Muscle of back (tissue), 11 donors: ENCODE data around the gene GGTLC1. TPM values are rescaled to one million over a fixed set of nuclear protein-coding genes. Genes with fewer than 3 reads are reported as not detected.
"Not testable (repeated sequence)": the region's sequence is repeated elsewhere in the genome, so short reads cannot be mapped to it uniquely, and the experiment has no call there.

Source experiments
- DNase-seq, 3 donors: peaks; one replicate each; pipeline versions ENCODE4 v3.0.0 to v3.0.0-alpha.2; 2013
- polyA plus RNA-seq, 10 donors: library from polyadenylated mRNA; unstranded; fragments of 120-200 nt; gene quantifications; one replicate each; pipeline ENCODE4 v1.2.1, GENCODE V29; 2013; ENCODE audit not compliant: insufficient read length in 10 of 10

The GGTLC1 gene
- polyA plus RNA-seq, 10 donors = not detected

DNA sequence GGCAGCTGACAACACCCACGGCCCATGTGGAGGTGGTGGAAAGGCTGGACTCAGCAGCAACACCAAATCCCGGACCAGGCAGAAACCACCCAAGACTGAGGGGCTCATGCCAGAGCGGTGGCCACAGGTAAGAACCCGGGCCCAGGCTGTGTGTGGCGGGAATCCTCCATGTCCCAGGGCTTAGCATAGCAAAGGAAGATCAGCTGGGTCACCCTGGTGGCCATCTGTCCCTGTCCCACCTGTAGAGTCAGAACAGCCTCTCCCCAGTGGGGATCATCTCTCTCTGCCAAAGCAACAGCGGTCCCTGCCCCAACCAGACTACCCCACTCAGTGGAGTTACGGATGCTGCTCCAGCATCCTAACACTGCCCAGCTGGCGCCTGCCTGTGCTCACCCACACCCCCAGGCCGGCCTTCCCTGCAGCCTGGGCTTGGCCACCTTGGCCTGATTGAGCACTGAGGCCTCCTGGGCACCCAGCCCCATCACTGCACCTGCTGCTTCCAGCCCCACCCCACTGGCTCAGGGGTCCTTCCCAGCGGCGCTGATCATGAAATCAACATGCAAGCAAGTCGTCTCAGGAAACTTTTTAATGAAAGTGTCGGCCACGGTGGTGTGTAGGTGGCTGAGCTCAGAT lies 5.5 kb upstream of the GGTLC1 start:
- DNase-seq = not testable (repeated sequence)

DNA sequence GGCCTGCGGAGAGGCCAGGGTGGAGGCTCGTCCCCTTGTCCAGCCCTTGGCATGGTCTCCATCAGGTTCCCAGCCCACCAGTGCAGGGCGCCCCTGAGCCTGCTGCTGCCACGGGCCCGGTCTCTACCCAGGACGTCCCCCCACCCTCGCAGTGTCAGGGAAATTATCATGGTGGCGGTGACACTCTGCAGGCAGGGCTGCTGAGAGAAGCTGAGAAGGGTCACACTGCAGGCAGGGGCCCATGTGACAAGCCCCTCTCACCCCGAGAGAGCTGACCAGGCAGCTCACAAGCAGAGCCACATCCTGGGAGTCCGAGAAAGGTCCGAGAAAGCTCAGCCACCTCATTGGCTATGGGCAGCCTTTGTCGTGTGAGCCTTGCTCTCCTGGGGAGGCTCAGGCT lies 4.9 kb upstream of the GGTLC1 start:
- DNase-seq = not testable (repeated sequence)

DNA sequence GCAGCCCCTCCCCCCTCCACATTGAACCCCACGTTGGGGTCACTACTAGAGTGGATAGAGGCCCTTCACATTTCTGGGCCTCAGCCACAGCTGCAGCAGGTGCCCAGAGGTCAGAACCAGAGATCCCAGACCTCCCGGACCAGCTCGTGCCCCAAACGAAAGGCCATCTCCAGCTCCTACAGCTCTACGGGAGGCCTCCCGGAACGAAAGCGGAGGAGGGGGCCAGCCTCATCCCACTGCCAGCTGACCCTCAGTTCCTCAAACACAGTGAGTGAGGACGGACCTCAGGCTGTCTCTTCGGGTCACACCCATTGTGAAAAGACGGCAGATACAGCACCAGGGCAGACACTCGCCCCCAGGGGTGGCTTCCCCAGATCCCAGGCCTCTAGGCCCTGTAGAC lies 1.7 kb upstream of the GGTLC1 start:
- DNase-seq = not testable (repeated sequence)

DNA sequence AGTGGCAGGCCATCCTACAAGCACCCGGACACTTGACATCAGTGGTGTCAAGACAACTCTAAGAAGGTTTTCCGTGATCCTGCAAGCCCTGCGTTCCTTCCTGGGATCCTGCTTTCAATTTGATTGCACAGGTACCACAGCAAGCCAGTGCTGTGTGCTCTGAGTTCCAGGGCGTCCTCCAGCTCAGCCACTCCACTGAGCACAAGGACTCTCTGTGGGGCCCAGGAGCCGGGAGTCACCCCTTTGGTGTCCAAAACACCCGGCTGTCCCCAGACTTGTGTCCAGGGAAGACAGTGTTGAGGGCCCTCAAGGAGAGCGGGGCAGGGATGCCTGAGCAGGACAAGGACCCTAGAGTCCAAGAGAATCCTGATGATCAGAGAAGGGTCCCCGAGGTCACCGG lies 387 bp upstream of the GGTLC1 start:
- DNase-seq = not testable (repeated sequence)

DNA sequence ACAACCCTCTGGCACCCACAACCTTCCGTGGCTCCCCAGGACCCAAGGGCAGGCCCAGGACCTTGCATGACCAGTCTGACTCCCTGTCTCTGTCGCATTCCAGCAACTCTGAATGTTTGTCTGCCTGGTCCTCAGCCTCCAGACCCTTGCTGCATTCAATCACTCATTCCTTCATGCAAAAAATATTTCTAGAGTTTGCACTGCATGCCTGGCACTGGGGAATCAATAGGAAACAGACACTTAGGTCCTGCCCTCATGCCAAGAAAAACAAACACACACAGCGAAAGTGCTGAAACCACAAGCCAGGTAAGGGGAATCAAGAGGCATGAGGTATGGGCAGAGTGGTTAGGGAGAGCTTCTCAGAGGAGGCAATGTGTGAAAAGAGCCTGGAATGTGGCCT lies 1.9 kb downstream of the GGTLC1 start:
- DNase-seq = not testable (repeated sequence)

DNA sequence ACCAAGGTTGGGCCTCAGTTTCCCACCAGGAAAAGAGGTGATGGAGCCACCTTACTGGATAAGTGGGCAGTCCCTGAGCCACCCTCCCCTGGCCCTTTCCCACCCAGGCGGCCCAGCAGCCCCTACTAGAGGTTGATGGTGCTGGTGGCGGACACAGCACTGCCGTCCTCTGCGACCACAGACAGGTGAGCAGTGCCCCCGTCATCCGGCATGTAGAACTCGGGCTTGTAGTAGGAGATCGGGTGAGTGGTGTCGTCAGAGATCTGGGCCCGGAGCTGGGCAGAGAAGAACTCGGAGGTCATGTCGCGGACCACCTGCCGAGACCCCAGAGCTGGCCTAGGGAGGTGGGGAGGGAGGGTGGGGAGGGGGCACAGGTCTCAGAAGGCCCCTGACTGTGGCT lies 2.3 kb downstream of the GGTLC1 start:
- DNase-seq = not testable (repeated sequence)

DNA sequence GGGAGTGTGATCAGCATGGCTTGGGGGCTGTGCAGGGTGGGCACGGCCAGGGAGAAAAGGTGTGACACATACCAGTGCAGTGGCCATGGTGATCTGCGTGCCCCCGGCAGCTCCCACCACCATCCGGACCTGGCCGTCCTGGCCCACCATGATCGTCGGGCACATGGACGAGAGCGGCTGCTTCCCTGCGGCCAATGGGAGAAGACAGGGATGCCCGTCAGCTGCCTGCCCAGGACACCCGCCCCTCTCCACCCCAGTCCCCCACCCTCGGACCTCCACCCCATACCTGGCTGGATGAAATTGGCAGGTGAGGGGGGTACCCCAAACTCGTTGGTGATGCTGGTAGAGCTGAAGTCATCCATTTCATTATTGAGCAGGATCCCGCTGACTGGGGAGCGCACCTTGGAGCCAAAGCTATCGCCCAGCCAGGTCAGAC lies 2.8 kb downstream of the GGTLC1 start:
- DNase-seq = not testable (repeated sequence)

DNA sequence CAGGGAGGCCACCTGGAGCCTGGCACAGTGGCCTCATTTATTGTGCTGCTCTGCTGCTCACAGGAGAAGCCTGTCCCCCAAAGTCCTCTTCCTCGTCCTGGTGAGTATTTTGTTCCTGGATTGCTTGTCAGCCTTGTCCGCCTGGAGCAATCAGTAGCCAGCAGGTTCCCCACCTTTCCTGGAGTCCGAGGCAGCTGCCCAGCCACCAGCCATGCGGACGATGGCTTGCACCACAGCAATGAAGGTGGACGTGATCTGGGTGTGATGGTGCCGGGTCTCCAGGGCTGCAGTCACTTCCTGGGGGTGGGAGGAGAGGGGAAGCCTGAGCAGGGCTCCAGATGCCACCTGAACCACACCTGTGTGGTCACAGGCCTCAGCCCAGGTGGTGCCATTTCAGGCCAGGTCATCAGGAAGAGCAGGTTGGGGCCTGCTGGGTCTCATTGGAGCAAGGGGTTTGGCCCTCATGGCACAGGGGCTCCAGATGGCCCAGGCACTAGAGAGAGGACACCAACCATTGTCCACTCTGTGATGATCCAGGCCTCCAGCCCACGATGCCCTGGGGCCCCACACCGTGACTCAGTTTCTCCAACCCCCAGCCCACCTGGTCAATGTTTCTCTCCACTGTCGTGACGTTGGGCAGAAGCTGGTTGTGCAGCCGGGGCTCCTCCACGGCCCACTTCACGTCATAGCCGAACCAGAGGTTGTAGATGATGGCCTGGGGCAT lies 3.4 kb downstream of the GGTLC1 start:
- not testable (repeated sequence) for DNase-seq

DNA sequence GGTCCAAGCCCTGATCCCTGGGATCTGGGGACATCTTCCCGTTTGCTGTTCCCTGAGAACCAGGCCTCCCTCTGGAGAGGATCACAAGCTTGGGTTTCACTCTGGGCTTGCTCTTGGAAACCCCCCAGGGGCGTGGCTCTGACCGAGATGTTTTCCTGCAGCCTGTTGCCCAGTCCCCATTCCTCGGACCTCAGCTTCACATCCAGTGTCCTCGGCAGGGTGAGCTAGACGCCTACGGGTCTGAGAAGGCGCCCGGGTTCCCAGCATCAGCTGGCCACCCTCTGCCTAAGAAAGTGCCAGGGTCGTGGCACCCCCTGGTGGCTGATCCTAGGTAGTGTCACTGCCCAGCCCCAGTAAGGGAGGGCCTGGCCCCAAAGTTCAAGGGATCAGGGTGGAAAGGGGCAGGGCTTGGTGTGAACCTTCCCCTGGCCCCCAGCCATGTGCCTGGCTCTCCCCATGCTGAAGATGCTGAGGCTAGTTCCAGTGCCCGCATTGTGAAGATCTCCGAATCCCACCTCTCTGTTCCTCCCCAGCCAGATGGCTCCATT lies 4.0 kb downstream of the GGTLC1 start:
- DNase-seq = not testable (repeated sequence)

DNA sequence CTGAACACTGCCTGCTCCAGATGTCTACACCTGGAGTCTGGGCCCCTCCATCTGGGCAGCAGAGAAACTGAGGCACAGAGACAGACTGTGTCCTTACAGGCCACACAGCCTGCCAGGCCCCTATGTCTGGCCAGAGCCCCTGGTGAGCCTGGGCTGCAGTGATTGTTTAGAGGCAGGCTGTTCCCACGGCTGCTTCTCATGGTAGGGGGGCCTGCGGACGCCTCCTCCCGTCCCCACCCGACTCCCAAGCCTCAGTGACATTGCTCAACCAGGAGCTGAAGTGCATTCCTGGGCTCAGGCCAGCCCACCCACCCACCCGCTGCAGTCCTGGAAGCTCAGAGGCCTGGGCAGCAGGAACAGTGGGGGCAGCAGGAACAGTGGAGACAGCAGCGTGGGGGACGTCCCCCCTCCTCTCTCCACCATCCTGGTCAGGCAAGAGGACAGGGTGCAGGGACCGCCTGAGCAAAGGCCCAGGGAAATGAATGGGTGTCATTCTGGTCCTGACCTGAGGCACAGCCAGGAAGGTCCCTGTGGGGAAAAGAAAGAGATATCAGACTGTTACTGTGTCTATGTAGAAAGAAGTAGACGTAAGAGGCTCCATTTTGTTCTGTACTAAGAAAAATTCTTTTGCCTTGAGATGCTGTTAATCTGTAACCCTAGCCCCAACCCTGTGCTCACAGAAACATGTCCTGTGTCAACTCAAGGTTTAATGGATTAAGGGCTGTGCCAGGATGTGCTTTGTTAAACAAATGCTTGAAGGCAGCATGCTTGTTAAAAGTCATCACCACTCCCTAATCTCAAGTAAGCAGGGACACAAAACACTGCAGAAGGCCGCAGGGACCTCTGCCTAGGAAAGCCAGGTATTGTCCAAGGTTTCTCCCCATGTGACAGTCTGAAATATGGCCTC lies 6.2 kb downstream of the GGTLC1 start:
- not testable (repeated sequence) for DNase-seq

DNA sequence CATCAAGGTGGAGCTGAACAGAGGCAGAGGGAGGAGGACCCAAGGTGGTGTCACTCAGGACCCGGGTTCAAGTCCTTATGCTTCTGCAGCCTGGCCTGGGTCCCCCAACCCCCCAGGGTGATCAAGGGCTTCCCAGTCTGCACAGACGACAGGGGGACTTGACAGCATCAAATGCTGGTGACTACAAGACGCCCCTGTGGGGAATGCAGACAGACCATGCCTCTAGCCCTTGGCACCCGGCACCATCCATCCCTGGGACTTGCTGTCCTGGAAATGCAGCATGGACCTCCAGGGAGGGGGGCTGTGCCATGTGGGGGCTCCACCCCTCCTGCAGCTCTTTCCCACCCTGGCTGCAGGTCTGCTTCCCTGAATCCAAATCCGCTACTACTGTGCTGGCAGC lies 7.1 kb downstream of the GGTLC1 start:
- not testable (repeated sequence) for DNase-seq

DNA sequence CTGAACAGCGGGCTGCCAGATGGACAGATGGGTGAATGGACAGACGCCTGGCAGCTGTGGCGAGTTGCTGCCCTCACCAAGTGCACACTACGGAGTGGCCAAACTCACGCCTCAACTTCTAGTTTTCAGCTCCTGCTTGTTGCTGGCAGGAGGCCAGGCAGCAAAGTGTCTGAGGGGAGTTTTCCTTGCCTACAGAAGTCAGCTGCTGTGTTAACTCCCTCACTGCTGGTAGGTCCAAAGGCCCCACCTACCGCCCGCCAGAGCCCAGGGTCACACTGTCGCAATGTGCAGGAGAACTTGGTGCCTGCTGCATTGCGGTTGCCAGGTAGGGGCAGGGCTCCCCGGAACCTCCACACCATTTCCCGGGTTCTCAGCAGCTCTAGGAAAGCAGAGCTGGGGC lies 7.6 kb downstream of the GGTLC1 start:
- DNase-seq = peak; percentile 17 to 75 (median 26)

DNA sequence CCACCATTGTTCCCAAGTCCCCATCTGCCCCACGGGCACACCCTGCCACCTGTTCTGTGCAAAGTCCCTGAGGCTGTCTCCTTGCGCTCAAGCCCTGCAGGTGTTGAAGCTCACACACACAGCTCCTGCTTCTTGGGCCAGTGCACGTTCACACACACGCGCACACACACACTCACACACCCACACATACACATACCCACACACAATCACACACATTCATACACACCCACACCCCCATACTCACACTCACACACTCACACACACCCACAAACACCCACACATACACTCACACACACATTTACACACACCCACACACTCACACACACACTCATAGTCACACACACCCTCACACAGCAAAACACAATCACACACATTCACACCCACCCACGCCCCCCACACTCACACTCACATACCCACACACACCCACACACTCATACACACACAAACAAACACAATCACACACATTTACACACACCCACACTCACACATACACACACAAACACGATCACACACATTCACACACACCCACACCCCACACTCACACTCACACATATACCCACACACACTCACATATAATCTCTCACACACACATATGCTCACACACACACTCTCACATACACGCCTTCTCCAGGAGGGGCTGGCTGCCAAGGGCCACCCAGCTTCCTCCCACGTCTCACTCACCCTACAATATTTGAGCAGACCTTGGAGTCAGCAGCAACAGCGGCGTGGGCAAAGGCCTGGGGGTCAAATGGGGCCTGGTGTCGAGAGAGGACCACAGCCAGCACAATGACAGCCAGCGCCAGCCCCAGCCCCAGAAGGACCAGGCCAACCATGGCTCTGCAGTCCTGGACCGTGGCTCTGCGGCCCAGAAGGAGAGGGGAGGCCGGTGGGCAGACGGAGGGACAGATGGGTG lies 8.4 kb downstream of the GGTLC1 start:
- DNase-seq = peak in 1 of 3 donors; percentile 16

DNA sequence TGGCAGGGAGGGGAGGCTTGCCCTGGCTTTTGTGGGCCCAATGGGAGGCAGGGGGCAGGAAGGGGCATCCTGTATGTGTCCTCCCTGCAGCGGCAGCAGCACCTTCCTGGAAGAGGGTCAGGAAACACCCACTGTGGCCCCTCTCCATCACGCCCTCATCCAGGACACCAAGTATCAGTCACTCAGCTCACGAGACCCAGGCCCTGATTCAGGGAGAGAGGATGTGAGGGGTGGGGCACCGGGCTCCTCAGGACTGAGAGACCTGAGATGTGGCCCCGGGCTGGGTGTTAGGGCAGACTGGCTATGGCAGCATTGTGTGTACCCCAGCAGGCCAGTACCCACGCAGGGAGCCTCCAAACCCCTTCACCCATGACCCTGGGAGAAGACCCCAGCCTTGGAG lies 9.2 kb downstream of the GGTLC1 start:
- DNase-seq = not testable (repeated sequence)

DNA sequence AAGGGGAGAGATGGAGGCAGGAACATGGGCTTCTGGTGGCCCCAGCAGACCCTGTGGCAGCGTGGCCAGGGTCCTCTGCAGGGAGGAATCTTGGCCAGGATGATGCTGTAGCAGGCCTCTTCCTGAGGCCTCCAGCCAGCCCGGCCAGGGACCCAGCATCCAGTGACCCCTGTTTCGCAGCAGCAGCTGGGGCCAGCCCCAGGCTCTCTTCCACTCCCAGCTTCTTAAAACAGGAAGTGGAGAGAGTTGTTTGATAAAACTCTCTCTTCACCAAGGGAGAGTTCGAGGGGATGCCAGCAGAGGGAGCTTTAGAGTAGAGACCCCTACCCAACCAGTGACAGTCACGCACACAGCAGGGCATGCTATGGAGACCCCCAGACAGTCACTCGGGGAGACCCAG lies 10.1 kb downstream of the GGTLC1 start:
- DNase-seq = not testable (repeated sequence)

DNA sequence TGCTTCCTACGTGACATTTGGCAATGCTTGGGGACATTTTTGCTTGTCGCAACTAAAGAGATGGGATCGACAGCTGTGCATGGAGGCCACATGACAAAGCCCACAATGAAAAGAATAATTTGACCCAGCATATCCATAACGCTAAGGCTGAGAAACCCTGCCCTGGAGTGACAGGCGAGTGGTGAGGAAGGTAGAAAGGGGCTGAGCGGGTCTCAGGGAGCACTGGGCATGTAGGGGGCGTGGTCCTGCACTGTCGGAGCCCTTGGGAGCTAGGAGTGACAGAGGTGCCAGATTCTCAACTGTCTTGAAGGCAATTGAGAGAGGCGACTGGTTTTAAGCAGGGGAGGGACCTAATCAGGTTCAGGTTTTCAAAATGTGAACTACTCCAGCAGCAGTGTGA lies 13.6 kb downstream of the GGTLC1 start:
- DNase-seq = no peak

DNA sequence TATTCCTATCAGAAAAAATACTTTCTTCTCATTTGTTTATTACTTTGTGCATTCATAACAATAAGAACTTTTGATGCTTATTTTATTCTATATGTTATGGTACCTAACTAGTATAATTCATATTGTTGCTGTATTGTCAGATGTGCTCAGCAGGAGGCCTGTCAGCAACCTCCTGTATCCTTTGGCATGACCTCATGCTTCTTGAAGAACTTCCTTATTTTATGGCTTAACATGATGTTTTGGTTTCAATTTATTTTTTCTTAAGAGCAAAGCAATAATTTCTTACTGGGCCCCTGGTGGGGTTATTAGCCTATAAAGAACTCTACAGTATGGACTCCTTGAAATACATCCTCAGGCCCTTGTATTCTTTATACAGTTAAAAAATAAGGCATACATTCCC lies 17.3 kb downstream of the GGTLC1 start:
- DNase-seq = no peak

DNA sequence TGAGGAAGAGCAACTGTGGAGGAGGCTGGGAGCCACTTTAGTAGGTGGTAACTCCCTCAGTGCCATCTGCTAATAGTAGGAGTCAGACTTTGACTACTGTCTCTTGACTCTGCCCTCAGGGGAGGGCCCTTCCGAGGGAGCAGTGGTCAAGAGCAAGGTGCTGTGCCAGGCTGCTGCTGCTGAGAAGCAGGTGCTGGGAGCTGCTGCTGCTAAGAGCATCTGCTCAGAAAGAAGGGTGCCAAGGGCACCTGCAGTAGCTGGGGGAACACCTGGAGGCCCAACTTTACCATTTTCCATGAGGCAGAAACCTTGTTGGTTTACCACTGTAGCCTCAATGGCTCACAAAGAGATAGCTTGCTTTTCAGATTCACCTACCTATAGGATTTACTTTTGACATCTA lies 18.5 kb downstream of the GGTLC1 start:
- DNase-seq = no peak

DNA sequence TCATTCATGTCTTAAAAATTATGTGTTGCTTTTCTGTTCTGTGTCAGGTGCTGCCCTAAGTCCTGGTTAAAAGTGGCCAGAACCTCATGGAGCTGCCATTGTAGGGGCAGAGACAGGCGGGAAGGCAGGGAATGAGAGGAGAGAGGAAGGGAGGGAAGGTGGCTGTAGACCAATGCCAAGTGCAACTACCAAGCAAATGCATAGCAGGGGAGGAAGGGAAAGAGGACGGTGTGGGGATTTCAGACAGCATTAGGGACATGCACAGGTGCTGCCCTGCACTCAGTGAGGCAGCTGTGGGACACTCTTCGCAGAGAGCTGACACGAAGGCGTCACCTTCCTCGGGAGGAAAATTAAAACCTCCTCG lies 21.0 kb downstream of the GGTLC1 start:
- DNase-seq = no peak

DNA sequence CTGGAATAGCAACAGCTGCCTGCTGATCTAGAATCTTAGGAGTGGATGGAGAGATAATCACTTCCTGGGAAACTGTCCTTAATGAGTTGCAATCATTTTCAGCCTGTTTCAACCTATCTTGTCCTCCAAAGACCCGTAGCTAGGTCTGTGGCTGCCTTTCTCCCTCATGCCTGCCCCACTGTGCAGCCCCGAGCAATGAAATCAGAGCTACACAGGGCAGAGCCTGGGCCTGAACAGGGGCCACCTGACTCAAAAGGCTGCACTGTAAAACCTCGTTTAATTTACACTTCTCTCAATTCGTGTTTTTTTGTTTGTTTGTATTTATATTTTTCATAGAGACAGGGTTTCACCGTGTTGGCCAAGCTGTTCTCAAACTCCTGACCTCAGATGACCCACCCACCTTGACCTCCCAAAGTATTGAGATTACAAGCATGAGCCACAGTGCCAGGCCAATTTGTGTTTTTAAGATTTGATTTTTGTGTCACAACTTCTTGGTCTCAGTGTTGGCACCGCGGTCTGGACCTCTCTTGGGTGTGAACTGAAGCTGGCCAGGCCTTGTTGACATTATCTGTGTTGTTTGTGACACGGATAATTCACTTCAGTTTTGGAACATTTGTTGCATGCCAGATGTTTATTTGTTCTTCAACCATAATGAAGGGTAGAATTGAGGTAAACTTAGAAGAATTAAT lies 21.5 kb downstream of the GGTLC1 start:
- no peak for DNase-seq
